ENCODE measurements around the gene OR2D3. TPM values are rescaled to one million over a fixed set of nuclear protein-coding genes. Genes with fewer than 3 reads are reported as not detected.
"Not testable (repeated sequence)": the region's sequence is repeated elsewhere in the genome, so short reads cannot be mapped to it uniquely, and the experiment has no call there.

The OR2D3 gene, protein sequence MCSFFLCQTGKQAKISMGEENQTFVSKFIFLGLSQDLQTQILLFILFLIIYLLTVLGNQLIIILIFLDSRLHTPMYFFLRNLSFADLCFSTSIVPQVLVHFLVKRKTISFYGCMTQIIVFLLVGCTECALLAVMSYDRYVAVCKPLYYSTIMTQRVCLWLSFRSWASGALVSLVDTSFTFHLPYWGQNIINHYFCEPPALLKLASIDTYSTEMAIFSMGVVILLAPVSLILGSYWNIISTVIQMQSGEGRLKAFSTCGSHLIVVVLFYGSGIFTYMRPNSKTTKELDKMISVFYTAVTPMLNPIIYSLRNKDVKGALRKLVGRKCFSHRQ
- polyA plus RNA-seq (ENCODE audit: low read depth in 6 of 6) = not detected

- H3K27ac Mint-ChIP-seq = no peak within 1 kb of the TSS
- ATAC-seq (ENCODE audit: low read depth in 2 of 2) = no peak
- peaks cover 24 to 63% (median 44%) of the 10 kb centered on the region in 3 donors for H3K27me3 Mint-ChIP-seq
- H3K36me3 Mint-ChIP-seq = no peaks in the 10 kb centered on the region
- no peak for DNase-seq
- peaks cover 0 to 11% (median 3%) of the 10 kb centered on the region in 7 donors for H3K9me3 Mint-ChIP-seq
- H3K4me1 Mint-ChIP-seq = peaks cover 0 to 2% (median 1%) of the 10 kb centered on the region in 3 donors
- no peak within 1 kb of the TSS for H3K4me3 Mint-ChIP-seq
These were observed at the start of gene OR2D3 for GRCh38 chr11:6920702-6921101. Gene OR2D3 (plus strand): TSS chr11:6921002. CDS start chr11:6921002, 0 bp downstream.

GRCh38 chr11:6871278-6871677 lies 49.5 kb upstream of the OR2D3 start:
- Mint-ChIP-seq H3K36me3 (no peaks in the 10 kb centered on the region), H3K4me3 (no peak overlapping the region), H3K4me1 (no peaks in the 10 kb centered on the region), H3K27ac (no peak overlapping the region), H3K27me3 (peaks cover 26 to 33% (median 27%) of the 10 kb centered on the region in 3 donors), H3K9me3 (no peaks in the 10 kb centered on the region)
- DNase-seq (no peak), ATAC-seq (ENCODE audit: low read depth in 2 of 2) (no peak)

DNA sequence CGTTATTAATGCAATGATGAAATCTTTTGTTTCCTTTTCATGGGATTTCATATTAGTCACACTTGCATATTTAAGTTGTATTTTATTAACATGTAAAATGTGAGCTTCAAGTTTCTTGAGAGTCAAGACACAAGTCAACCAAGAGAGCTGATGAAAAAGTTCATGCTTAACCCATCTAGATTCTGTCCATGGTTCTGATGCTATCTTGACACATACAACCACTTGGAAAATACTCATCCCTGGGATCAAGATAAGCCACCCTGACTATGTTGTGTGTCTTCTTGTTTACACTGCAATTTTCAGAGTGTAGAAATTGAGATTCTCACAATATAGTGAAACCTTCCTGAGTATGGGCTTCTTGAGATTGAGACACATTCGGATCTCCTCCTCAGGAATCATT lies 45.0 kb upstream of the OR2D3 start:
- ATAC-seq (ENCODE audit: low read depth in 2 of 2) (no peak), DNase-seq (no peak)
- Mint-ChIP-seq H3K4me1 (no peaks in the 10 kb centered on the region), H3K27ac (no peak overlapping the region), H3K9me3 (peaks cover 0 to 7% (median 3%) of the 10 kb centered on the region in 7 donors), H3K27me3 (peaks cover 23 to 27% (median 26%) of the 10 kb centered on the region in 3 donors), H3K4me3 (no peak overlapping the region), H3K36me3 (no peaks in the 10 kb centered on the region)

GRCh38 chr11:6876325-6876724 lies 44.5 kb upstream of the OR2D3 start, which contains the start of gene OR10A4:
Gene OR10A4 (plus strand): TSS chr11:6876625. CDS start chr11:6876648, 23 bp downstream.
- no peak within 1 kb of the TSS for H3K4me3 Mint-ChIP-seq
- peaks cover 0 to 7% (median 3%) of the 10 kb centered on the region in 7 donors for H3K9me3 Mint-ChIP-seq
- no peak for ATAC-seq (ENCODE audit: low read depth in 2 of 2)
- DNase-seq = no peak
- H3K4me1 Mint-ChIP-seq = no peaks in the 10 kb centered on the region
- no peak within 1 kb of the TSS for H3K27ac Mint-ChIP-seq
- H3K36me3 Mint-ChIP-seq = no peaks in the 10 kb centered on the region
- peaks cover 19 to 28% (median 28%) of the 10 kb centered on the region in 3 donors for H3K27me3 Mint-ChIP-seq

GRCh38 chr11:6876914-6877313 lies 43.9 kb upstream of the OR2D3 start:
- Mint-ChIP-seq H3K4me3 (no peak overlapping the region), H3K27me3 (peaks cover 15 to 30% (median 28%) of the 10 kb centered on the region in 3 donors), H3K9me3 (peaks cover 0 to 7% (median 3%) of the 10 kb centered on the region in 7 donors), H3K27ac (no peak overlapping the region), H3K4me1 (no peaks in the 10 kb centered on the region), H3K36me3 (no peaks in the 10 kb centered on the region)
- ATAC-seq (ENCODE audit: low read depth in 2 of 2) = no peak
- no peak for DNase-seq

- Mint-ChIP-seq H3K4me1 (no peaks in the 10 kb centered on the region), H3K9me3 (peaks cover 0 to 12% (median 4%) of the 10 kb centered on the region in 7 donors), H3K27me3 (peaks cover 10 to 35% (median 28%) of the 10 kb centered on the region in 3 donors), H3K4me3 (no peak overlapping the region), H3K36me3 (no peaks in the 10 kb centered on the region), H3K27ac (peak overlapping the region in 1 of 6 donors; percentile 27)
- DNase-seq = no peak
- ATAC-seq (ENCODE audit: low read depth in 2 of 2) = no peak
These were observed 38.1 kb upstream of the OR2D3 start for GRCh38 chr11:6882751-6883150.

DNA sequence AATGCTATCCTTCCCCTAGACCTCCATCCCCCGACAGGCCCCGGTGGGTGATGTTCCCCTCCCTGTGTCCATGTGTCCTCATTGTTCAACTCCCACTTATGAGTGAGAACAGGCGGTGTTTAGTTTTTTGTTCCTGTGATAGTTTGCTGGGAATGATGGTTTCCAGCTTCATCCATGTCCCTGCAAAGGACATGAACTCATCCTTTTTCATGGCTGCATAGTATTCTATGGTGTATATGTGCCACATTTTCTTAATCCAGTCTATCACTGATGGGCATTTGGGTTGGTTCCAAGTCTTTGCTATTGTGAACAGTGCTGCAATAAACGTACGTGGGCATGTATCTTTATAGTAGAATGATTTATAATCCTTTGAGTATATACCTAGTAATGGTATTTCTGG lies 33.1 kb upstream of the OR2D3 start:
- not testable (repeated sequence) for H3K4me1 Mint-ChIP-seq; H3K36me3 Mint-ChIP-seq; H3K4me3 Mint-ChIP-seq; H3K27ac Mint-ChIP-seq; ATAC-seq (ENCODE audit: low read depth in 2 of 2); DNase-seq
- Mint-ChIP-seq H3K9me3 (peaks cover 0 to 20% (median 8%) of the 10 kb centered on the region in 7 donors), H3K27me3 (peaks cover 18 to 31% (median 20%) of the 10 kb centered on the region in 3 donors)

DNA sequence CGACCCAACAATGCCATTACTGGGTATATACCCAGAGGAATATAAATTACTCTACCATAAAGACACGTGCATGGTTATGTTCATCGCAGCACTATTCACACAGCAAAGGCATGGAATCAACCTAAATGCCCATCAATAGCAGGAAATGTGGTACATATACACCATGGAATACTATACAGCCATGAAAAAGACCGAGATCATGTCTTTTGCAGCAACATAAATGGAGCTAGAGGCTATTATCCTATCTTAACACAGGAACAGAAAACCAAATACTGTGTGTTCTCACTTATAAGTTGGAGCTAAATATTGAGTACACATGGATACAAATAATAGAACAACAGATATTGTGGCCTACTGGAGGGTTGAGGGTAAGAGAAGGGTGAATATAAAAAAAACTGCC lies 32.0 kb upstream of the OR2D3 start:
- H3K9me3 Mint-ChIP-seq = peaks cover 0 to 20% (median 8%) of the 10 kb centered on the region in 7 donors
- ATAC-seq (ENCODE audit: low read depth in 2 of 2) (no peak), DNase-seq (no peak)
- no peak overlapping the region for H3K27ac Mint-ChIP-seq
- H3K27me3 Mint-ChIP-seq = peaks cover 16 to 27% (median 18%) of the 10 kb centered on the region in 3 donors
- no peaks in the 10 kb centered on the region for H3K4me1 Mint-ChIP-seq
- H3K36me3 Mint-ChIP-seq = no peaks in the 10 kb centered on the region
- H3K4me3 Mint-ChIP-seq = no peak overlapping the region

DNA sequence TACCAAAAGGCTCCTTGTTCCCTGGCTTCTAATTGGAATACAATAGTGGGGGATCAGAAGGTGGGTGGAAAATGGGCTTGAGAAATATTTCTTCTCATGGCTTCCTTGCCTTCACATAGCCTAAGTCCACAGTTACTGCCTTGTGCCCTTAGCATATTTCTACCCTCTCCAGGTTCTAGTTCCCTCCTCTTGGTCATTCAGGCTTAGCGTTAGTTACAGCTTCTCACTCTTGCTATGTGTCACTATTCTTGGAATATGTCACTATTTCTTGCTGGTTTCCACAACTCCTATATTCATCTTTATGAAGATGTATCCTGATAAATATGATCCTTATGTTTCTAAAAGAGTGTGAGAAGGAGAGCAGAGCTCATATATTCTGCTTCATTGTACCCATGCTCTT lies 31.0 kb upstream of the OR2D3 start:
- H3K9me3 Mint-ChIP-seq = peaks cover 0 to 20% (median 8%) of the 10 kb centered on the region in 7 donors
- no peaks in the 10 kb centered on the region for H3K4me1 Mint-ChIP-seq
- no peak overlapping the region for H3K4me3 Mint-ChIP-seq
- no peaks in the 10 kb centered on the region for H3K36me3 Mint-ChIP-seq
- DNase-seq (no peak), ATAC-seq (ENCODE audit: low read depth in 2 of 2) (no peak)
- H3K27me3 Mint-ChIP-seq = peaks cover 13 to 26% (median 15%) of the 10 kb centered on the region in 3 donors
- H3K27ac Mint-ChIP-seq = peak overlapping the region in 1 of 6 donors; percentile 1

- H3K4me3 Mint-ChIP-seq = no peak within 1 kb of the TSS
- ATAC-seq (ENCODE audit: low read depth in 2 of 2) (no peak), DNase-seq (no peak)
- no peaks in the 10 kb centered on the region for H3K4me1 Mint-ChIP-seq
- H3K27me3 Mint-ChIP-seq = peaks cover 13 to 26% (median 15%) of the 10 kb centered on the region in 3 donors
- H3K27ac Mint-ChIP-seq = peak within 1 kb of the TSS in 1 of 6 donors; percentile 44
- no peaks in the 10 kb centered on the region for H3K36me3 Mint-ChIP-seq
- peaks cover 0 to 13% (median 12%) of the 10 kb centered on the region in 7 donors for H3K9me3 Mint-ChIP-seq
These were observed 28.4 kb upstream of the OR2D3 start, which contains the start of gene OR2D2 for GRCh38 chr11:6892400-6892799. Gene OR2D2 (minus strand): TSS chr11:6892500. CDS start chr11:6892500, 0 bp downstream.

DNA sequence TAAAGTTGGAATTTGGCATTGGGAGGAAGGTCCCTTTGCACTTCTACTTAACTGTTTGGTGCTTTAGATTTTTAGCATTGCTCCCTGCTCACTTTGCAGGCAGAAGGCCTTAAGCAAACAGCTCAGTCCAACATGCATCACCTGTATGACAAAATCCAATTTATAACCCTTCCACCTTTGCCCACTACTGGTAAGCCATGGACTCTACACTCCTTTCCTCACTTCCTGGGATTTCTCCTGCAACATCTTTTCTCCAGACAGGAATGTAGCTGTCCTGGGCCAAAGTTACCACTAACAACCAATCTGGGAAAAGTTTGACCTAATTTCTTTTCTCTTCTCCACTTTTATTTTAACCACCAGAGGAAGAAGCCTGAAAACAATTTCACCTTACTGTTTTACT lies 26.7 kb upstream of the OR2D3 start:
- no peak overlapping the region for H3K27ac Mint-ChIP-seq
- H3K36me3 Mint-ChIP-seq = no peaks in the 10 kb centered on the region
- peaks cover 0 to 7% (median 4%) of the 10 kb centered on the region in 7 donors for H3K9me3 Mint-ChIP-seq
- no peak for ATAC-seq (ENCODE audit: low read depth in 2 of 2)
- no peak overlapping the region for H3K4me3 Mint-ChIP-seq
- H3K27me3 Mint-ChIP-seq = peaks cover 21 to 42% (median 25%) of the 10 kb centered on the region in 3 donors
- DNase-seq = no peak
- H3K4me1 Mint-ChIP-seq = no peaks in the 10 kb centered on the region

- Mint-ChIP-seq H3K36me3 (no peaks in the 10 kb centered on the region), H3K9me3 (peaks cover 0 to 4% (median 0%) of the 10 kb centered on the region in 7 donors), H3K27ac (no peak overlapping the region), H3K27me3 (peaks cover 21 to 44% (median 27%) of the 10 kb centered on the region in 3 donors), H3K4me1 (no peaks in the 10 kb centered on the region), H3K4me3 (no peak overlapping the region)
- ATAC-seq (ENCODE audit: low read depth in 2 of 2) (no peak), DNase-seq (no peak)
These were observed 25.8 kb upstream of the OR2D3 start for GRCh38 chr11:6895010-6895409.

GRCh38 chr11:6898911-6899310 lies 21.9 kb upstream of the OR2D3 start:
- peaks cover 5 to 27% (median 22%) of the 10 kb centered on the region in 3 donors for H3K27me3 Mint-ChIP-seq
- ATAC-seq (ENCODE audit: low read depth in 2 of 2) = no peak
- no peak overlapping the region for H3K4me3 Mint-ChIP-seq
- H3K27ac Mint-ChIP-seq = no peak overlapping the region
- H3K9me3 Mint-ChIP-seq = peaks cover 0 to 4% (median 0%) of the 10 kb centered on the region in 7 donors
- no peaks in the 10 kb centered on the region for H3K4me1 Mint-ChIP-seq
- no peaks in the 10 kb centered on the region for H3K36me3 Mint-ChIP-seq
- DNase-seq = no peak

Data from naive B cell (primary cell).